Esophagus muscularis mucosa (tissue), 3 donors: ENCODE data around the gene RAB9B.

ENCODE experiments used
- CTCF ChIP-seq, 3 experiments: fragments of 200-600 bp in 2 of 3; fragments of 450-650 bp in 1 of 3; sonication (generic) in 2 of 3; IDR thresholded peaks; one replicate each; pipeline ENCODE4 v1.5.1; 2017 to 2019; ENCODE audit warnings: antibody characterized with exemption in 3 of 3, mild to moderate bottlenecking in 2 of 3, moderate library complexity in 1 of 3
- POLR2A ChIP-seq: fragments of 450-650 bp; IDR thresholded peaks from one replicate; pipeline ENCODE4 v1.6.1; 2017; ENCODE audit warnings: antibody characterized with exemption, moderate library complexity, mild to moderate bottlenecking, low read depth
- POLR2AphosphoS5 ChIP-seq, 2 donors: sonication (generic); formaldehyde crosslinking; IDR thresholded peaks; one replicate each; pipeline ENCODE4 v1.6.1; 2017; ENCODE audit warnings: antibody characterized with exemption in 2 of 2

DNA sequence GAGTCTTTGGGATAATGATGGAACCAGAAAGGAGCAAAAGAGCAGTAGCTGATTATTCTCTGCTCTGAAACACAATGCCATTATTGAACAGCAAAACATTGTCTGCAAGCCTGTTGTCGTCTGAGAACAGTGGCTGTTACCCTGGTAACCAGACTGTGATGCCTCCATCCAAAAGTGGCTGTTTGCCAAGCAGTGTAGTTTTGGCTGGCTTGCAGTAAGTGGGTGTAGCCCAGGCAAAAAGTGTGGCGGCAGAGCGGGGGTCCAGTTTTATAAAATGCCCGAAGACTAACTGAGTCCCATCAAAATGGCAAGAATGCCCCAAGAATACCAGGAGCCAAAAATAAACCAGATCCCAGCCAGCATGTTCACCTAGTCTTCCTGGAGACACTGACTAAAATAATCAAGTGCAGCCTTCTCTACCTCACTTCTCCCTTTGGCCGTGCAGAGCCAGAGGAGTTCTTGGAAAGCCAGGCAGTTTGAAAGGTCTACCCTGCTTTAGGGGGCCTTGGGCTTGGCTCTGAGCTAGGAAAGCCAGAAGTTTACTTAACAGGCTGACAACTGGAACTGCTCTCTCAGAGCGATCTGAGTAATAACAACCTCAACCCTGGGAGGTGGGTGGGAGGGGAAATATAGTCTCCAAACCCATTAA, 52.8 kb downstream of the RAB9B start:
- TF ChIP-seq CTCF (IDR thresholded peaks at IDR 0.05), result no peak
- TF ChIP-seq POLR2A, result no peak
- no peak for TF ChIP-seq POLR2AphosphoS5 (IDR thresholded peaks at IDR 0.05)
